ENCODE results near the gene RNF123.

- TF ChIP-seq CTCF (conservative IDR thresholded peaks at IDR 0.05 in 1 of 2, IDR thresholded peaks at IDR 0.05 in 1 of 2; ENCODE audit: extremely low read depth in 1 of 2, insufficient read depth in 1 of 2, low read depth in 1 of 2, low read length in 2 of 2) (no peak), EZH2 (IDR thresholded peaks at IDR 0.05; ENCODE audit: borderline replicate concordance, low read length) (no peak)
These were observed 41.6 kb upstream of the RNF123 start for GRCh38 chr3:49647741-49648140.
